Activated T-helper 17 cell treated with anti-CD3 and anti-CD28 coated beads, Interleukin-2, amount 50 U/mL, for 72 hours (primary cell): ENCODE results near the gene SLC46A3. TPM values are rescaled to one million over a fixed set of nuclear protein-coding genes. Genes with fewer than 3 reads are reported as not detected.
"Not testable (repeated sequence)": the region's sequence is repeated elsewhere in the genome, so short reads cannot be mapped to it uniquely, and the experiment has no call there.

Experiments used
- ATAC-seq: fragments of 150-1000 bp; cut with Tn5 transposase; replicated peaks from 2 replicates; pipeline ENCODE4 v1.10.0; 2021; ENCODE audit warnings: mild to moderate bottlenecking, moderate library complexity
- H3K27ac Mint-ChIP-seq: one replicate; pipeline ENCODE4 v1.8.0; 2022; ENCODE audit warnings: mixed read lengths
- H3K27me3 Mint-ChIP-seq: one replicate; pipeline ENCODE4 v1.8.0; 2022; ENCODE audit warnings: mixed read lengths
- H3K36me3 Mint-ChIP-seq: one replicate; pipeline ENCODE4 v1.8.0; 2022; ENCODE audit warnings: low read depth, mild to moderate bottlenecking, mixed read lengths
- H3K4me1 Mint-ChIP-seq: one replicate; pipeline ENCODE4 v1.8.0; 2022; ENCODE audit warnings: mixed read lengths
- H3K4me3 Mint-ChIP-seq: one replicate; pipeline ENCODE4 v1.8.0; 2022; ENCODE audit warnings: mild to moderate bottlenecking, mixed read lengths
- H3K9me3 Mint-ChIP-seq: one replicate; pipeline ENCODE4 v1.8.0; 2022; ENCODE audit warnings: mixed read lengths
- total RNA-seq, 2 donors: library from RNA; stranded (reverse); gene quantifications; one replicate each; pipeline ENCODE4 v1.2.3, GENCODE V29; 2022

The SLC46A3 gene
- total RNA-seq, 2 donors from 2014 or later, result 2.4 to 3.2 TPM

- H3K36me3 Mint-ChIP-seq, result peaks cover 5% of the 10 kb centered on the region
- H3K4me3 Mint-ChIP-seq, result no peak overlapping the region
- ATAC-seq, result no peak
- peaks cover 19% of the 10 kb centered on the region for H3K4me1 Mint-ChIP-seq
- H3K27ac Mint-ChIP-seq, result peak overlapping the region; percentile 94
- H3K9me3 Mint-ChIP-seq, result no peaks in the 10 kb centered on the region
- no peaks in the 10 kb centered on the region for H3K27me3 Mint-ChIP-seq
These were observed 2.3 kb downstream of the SLC46A3 start for GRCh38 chr13:28716511-28716910.

GRCh38 chr13:28714651-28715050, 4.1 kb downstream of the SLC46A3 start:
- Mint-ChIP-seq H3K4me1 (peaks cover 19% of the 10 kb centered on the region), H3K36me3 (peaks cover 13% of the 10 kb centered on the region), H3K27me3 (no peaks in the 10 kb centered on the region), H3K9me3 (no peaks in the 10 kb centered on the region), H3K4me3 (no peak overlapping the region), H3K27ac (no peak overlapping the region)
- no peak for ATAC-seq

DNA sequence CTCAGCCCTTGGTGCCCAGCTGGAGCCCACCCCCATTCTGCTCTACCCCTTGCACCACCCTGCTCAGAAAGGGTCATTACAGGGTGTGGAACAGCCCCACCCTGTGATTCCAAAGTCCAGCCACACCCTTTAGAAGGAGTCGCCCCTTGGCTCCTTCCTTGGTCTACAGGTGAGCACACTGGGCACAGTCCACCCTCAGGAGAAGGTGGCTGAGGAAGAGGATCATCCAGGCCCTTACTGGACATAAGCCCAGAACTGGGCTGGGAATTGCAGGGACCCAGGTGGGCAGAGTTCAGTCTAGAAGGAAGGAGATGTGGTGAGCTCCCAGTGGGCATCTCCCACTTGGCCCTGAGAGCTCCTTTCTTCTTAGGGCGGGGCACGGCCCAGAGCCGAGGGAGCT, 8.6 kb downstream of the SLC46A3 start:
- Mint-ChIP-seq H3K4me1 (peaks cover 4% of the 10 kb centered on the region), H3K27ac (no peak overlapping the region), H3K27me3 (no peaks in the 10 kb centered on the region), H3K36me3 (peaks cover 43% of the 10 kb centered on the region), H3K4me3 (no peak overlapping the region), H3K9me3 (no peaks in the 10 kb centered on the region)
- ATAC-seq, result no peak

GRCh38 chr13:28707629-28708427, 10.9 kb downstream of the SLC46A3 start:
- Mint-ChIP-seq H3K9me3 (no peaks in the 10 kb centered on the region), H3K4me3 (no peak overlapping the region), H3K4me1 (peaks cover 4% of the 10 kb centered on the region), H3K27me3 (no peaks in the 10 kb centered on the region), H3K27ac (peak overlapping the region; percentile 62), H3K36me3 (peaks cover 64% of the 10 kb centered on the region)
- peak; percentile 98 for ATAC-seq

- no peak overlapping the region for H3K4me3 Mint-ChIP-seq
- H3K36me3 Mint-ChIP-seq, result peaks cover 76% of the 10 kb centered on the region
- H3K27ac Mint-ChIP-seq, result no peak overlapping the region
- ATAC-seq, result no peak
- H3K4me1 Mint-ChIP-seq, result peaks cover 4% of the 10 kb centered on the region
- H3K9me3 Mint-ChIP-seq, result no peaks in the 10 kb centered on the region
- H3K27me3 Mint-ChIP-seq, result no peaks in the 10 kb centered on the region
These were observed 13.2 kb downstream of the SLC46A3 start for GRCh38 chr13:28705461-28706083.

GRCh38 chr13:28704919-28705318, 13.9 kb downstream of the SLC46A3 start:
- peaks cover 78% of the 10 kb centered on the region for H3K36me3 Mint-ChIP-seq
- no peak overlapping the region for H3K4me3 Mint-ChIP-seq
- no peak overlapping the region for H3K27ac Mint-ChIP-seq
- H3K4me1 Mint-ChIP-seq, result peaks cover 4% of the 10 kb centered on the region
- H3K27me3 Mint-ChIP-seq, result no peaks in the 10 kb centered on the region
- no peaks in the 10 kb centered on the region for H3K9me3 Mint-ChIP-seq
- ATAC-seq, result no peak

GRCh38 chr13:28704282-28704681, 14.5 kb downstream of the SLC46A3 start:
- no peak overlapping the region for H3K27ac Mint-ChIP-seq
- ATAC-seq, result no peak
- H3K4me1 Mint-ChIP-seq, result peaks cover 4% of the 10 kb centered on the region
- H3K9me3 Mint-ChIP-seq, result no peaks in the 10 kb centered on the region
- H3K4me3 Mint-ChIP-seq, result no peak overlapping the region
- H3K36me3 Mint-ChIP-seq, result peaks cover 78% of the 10 kb centered on the region
- no peaks in the 10 kb centered on the region for H3K27me3 Mint-ChIP-seq

DNA sequence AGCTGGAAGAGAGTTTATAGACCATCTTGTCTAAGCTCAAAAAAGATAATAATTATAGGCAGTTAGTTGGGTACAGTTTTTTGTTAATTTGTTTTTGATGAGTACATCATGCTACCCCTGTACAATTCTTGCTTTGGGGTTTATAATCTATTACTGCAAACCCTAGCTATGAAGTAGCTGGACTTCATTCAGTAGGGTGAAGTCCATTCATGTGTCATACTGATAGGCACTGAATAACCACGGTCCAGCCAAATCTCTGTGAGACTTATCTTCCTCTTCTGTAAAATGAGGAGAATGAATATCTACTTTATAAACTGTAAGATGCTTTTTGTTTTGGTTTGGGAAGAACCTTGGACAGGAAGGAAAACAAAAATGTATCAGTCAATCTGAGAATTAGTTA, 19.5 kb downstream of the SLC46A3 start:
- Mint-ChIP-seq H3K9me3 (no peaks in the 10 kb centered on the region), H3K27me3 (no peaks in the 10 kb centered on the region), H3K36me3 (peaks cover 65% of the 10 kb centered on the region), H3K27ac (no peak overlapping the region), H3K4me1 (no peaks in the 10 kb centered on the region), H3K4me3 (no peak overlapping the region)
- ATAC-seq, result no peak

GRCh38 chr13:28697441-28697840, 21.3 kb downstream of the SLC46A3 start:
- H3K9me3 Mint-ChIP-seq, result peaks cover 4% of the 10 kb centered on the region
- H3K36me3 Mint-ChIP-seq, result peaks cover 53% of the 10 kb centered on the region
- no peaks in the 10 kb centered on the region for H3K4me1 Mint-ChIP-seq
- no peak overlapping the region for H3K27ac Mint-ChIP-seq
- ATAC-seq, result no peak
- no peak overlapping the region for H3K4me3 Mint-ChIP-seq
- H3K27me3 Mint-ChIP-seq, result no peaks in the 10 kb centered on the region

DNA sequence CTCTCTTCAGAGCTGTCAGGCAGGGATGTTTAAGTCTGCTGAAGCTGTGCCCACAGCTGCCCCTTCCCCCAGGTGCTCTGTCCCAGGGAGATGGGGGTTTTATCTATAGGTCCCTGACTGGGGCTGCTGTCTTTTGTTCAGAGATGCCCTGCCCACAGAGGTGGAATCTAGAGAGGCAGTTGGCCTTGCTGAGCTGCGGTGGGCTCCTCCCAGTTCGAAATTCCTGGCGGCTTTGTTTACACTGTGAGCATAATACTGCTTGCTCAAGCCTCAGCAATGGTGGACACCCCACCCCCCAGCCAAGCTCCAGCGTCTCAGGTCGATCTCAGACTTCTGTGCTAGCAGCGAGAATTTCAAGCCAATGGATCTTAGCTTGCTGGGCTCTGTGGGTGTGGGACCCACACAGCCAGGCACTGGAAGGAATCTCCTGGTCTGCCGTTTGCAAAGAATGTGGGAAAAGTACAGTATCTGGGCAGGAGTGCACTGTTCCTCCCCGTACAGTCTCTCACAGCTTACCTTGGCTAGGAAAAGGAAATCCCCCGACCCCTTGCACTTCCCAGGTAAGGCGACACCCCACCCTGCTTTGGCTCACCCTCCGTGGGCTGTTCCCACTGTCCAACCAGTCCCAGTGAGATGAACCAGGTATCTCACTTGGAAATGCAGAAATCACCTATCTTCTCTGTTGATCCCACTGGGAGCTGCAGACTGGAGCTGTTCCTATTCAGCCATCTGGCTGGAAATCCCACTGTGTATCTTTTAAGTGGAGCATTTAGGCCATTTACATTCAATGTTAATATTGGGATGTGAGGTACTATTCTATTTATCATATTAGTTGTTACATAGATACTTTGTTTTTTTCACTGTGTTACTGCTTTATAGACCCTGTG, 24.9 kb downstream of the SLC46A3 start:
- not testable (repeated sequence) for H3K4me3 Mint-ChIP-seq, ATAC-seq, H3K27me3 Mint-ChIP-seq, H3K4me1 Mint-ChIP-seq, H3K27ac Mint-ChIP-seq
- peaks cover 18% of the 10 kb centered on the region for H3K36me3 Mint-ChIP-seq
- peaks cover 16% of the 10 kb centered on the region for H3K9me3 Mint-ChIP-seq

DNA sequence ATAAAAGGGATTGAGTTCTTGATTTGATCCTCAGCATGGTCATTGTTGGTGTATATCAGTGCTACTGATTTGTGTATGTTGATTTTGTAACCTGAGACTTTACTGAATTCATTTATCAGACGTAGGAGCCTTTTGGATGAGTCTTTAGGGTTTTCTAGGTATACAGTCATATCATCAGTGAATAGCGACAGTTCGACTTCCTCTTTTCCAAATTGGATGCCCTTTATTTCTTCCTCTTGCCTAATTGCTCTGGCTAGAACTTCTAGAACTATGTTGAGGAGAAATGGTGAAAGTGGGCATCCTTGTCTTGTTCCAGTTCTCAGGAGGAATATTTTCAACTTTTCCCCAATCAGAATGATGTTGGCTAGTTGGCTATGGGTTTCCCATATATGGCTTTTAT, 32.9 kb downstream of the SLC46A3 start:
- Mint-ChIP-seq H3K27me3 (no peaks in the 10 kb centered on the region), H3K4me3 (no peak overlapping the region), H3K36me3 (no peaks in the 10 kb centered on the region), H3K27ac (no peak overlapping the region), H3K4me1 (no peaks in the 10 kb centered on the region), H3K9me3 (peaks cover 5% of the 10 kb centered on the region)
- ATAC-seq, result no peak

GRCh38 chr13:28685114-28685513, 33.7 kb downstream of the SLC46A3 start:
- Mint-ChIP-seq H3K36me3 (peaks cover 2% of the 10 kb centered on the region), H3K9me3 (peaks cover 4% of the 10 kb centered on the region), H3K4me1 (no peaks in the 10 kb centered on the region), H3K27ac (no peak overlapping the region), H3K27me3 (no peaks in the 10 kb centered on the region), H3K4me3 (no peak overlapping the region)
- ATAC-seq, result no peak

DNA sequence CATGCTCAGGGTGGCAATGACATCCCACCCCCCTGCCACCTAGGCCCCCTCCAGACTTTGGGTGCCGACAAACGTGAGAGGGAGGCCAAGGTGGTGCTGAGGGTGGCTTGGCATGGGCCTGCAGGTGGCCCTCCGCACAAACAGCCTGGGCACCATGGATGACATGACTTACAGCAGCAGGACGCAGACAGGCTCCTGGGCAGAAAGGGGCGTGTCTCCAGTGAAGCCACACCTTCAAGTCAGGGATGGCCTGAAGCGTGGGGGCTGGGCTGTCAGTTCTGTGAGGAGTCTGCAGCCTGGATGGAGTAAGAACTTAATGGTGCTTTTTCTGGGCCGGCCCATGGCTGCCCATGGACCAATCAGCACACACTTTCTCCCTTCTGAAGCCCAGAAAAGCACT, 34.5 kb downstream of the SLC46A3 start:
- Mint-ChIP-seq H3K9me3 (peaks cover 4% of the 10 kb centered on the region), H3K4me3 (no peak overlapping the region), H3K27me3 (no peaks in the 10 kb centered on the region), H3K4me1 (no peaks in the 10 kb centered on the region), H3K27ac (no peak overlapping the region), H3K36me3 (peaks cover 10% of the 10 kb centered on the region)
- no peak for ATAC-seq

- not testable (repeated sequence) for H3K4me1 Mint-ChIP-seq, H3K27ac Mint-ChIP-seq, ATAC-seq, H3K9me3 Mint-ChIP-seq, H3K27me3 Mint-ChIP-seq, H3K4me3 Mint-ChIP-seq
- H3K36me3 Mint-ChIP-seq, result peaks cover 19% of the 10 kb centered on the region
These were observed 35.6 kb downstream of the SLC46A3 start for GRCh38 chr13:28683169-28683568.
